Immature natural killer cell (primary cell): ENCODE data around the gene ARFGEF3. TPM values are rescaled to one million over a fixed set of nuclear protein-coding genes. Genes with fewer than 3 reads are reported as not detected.

ENCODE experiments used
- DNase-seq, 3 donors: peaks; one replicate each; pipeline ENCODE4 v3.0.0; 2022; ENCODE audit warnings: mixed read lengths in 1 of 3
- H3K27ac Mint-ChIP-seq, 6 donors: one replicate each; pipeline ENCODE4 v1.8.0; 2020; ENCODE audit warnings: mixed read lengths in 6 of 6, mild to moderate bottlenecking in 5 of 6, inconsistent platforms in 4 of 6, moderate library complexity in 3 of 6
- H3K27me3 Mint-ChIP-seq, 3 donors: one replicate each; pipeline ENCODE4 v1.8.0; 2020 to 2021; ENCODE audit warnings: low read depth in 3 of 3, mild to moderate bottlenecking in 3 of 3, mixed read lengths in 3 of 3, moderate library complexity in 3 of 3, inconsistent platforms in 1 of 3
- H3K36me3 Mint-ChIP-seq, 3 donors: one replicate each; pipeline ENCODE4 v1.8.0; 2020; ENCODE audit warnings: mixed read lengths in 3 of 3, inconsistent platforms in 2 of 3, mild to moderate bottlenecking in 2 of 3
- H3K4me1 Mint-ChIP-seq, 2 donors: one replicate each; pipeline ENCODE4 v1.8.0; 2020; ENCODE audit warnings: inconsistent platforms in 2 of 2, mild to moderate bottlenecking in 2 of 2, mixed read lengths in 2 of 2, moderate library complexity in 1 of 2
- H3K4me3 Mint-ChIP-seq, 5 donors: one replicate each; pipeline ENCODE4 v1.8.0; 2020; ENCODE audit warnings: mild to moderate bottlenecking in 5 of 5, mixed read lengths in 5 of 5, inconsistent platforms in 3 of 5, moderate library complexity in 3 of 5
- H3K9me3 Mint-ChIP-seq, 6 donors: one replicate each; pipeline ENCODE4 v1.8.0; 2020; ENCODE audit warnings: mild to moderate bottlenecking in 6 of 6, mixed read lengths in 6 of 6, inconsistent platforms in 4 of 6, moderate library complexity in 3 of 6
- polyA plus RNA-seq, 3 donors: library from polyadenylated mRNA; unstranded; fragments of 300-500 nt; fragmentation: Illumina TruSeq; gene quantifications; one replicate each; pipeline ENCODE4 v1.2.3, GENCODE V29; 2021

Gene ARFGEF3
- polyA plus RNA-seq, 3 donors from 2014 or later = 0.03 TPM; not detected in 2

DNA sequence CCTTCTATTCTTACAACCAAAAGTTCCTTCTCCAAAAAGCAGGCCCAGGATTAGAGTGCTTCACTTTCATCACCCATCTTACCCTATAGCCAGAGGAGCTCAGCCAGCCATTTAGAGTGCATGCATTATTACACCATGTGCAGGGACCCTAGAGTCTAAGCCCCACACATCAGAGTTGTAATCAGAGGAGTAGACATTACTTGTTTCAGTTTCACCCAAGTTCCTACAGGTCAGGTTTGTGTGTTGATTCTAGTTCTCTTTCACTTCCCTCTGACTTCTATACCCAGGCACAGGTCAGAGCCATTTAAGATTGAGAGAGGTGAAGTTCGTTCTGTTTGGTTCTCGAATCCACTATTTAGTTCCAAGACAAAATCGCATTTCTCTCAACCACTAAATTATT lies 16.3 kb upstream of the ARFGEF3 start:
- Mint-ChIP-seq H3K9me3 (peaks cover 0 to 2% (median 0%) of the 10 kb centered on the region in 6 donors), H3K27me3 (peaks cover 4 to 14% (median 8%) of the 10 kb centered on the region in 3 donors), H3K36me3 (no peaks in the 10 kb centered on the region), H3K27ac (no peak overlapping the region), H3K4me1 (no peaks in the 10 kb centered on the region), H3K4me3 (no peak overlapping the region)
- no peak for DNase-seq

- Mint-ChIP-seq H3K36me3 (no peaks in the 10 kb centered on the region), H3K27ac (no peak overlapping the region), H3K4me3 (no peak overlapping the region), H3K9me3 (peaks cover 0 to 2% (median 0%) of the 10 kb centered on the region in 6 donors), H3K4me1 (no peaks in the 10 kb centered on the region), H3K27me3 (peaks cover 4 to 14% (median 8%) of the 10 kb centered on the region in 3 donors)
- DNase-seq = no peak
Measured at GRCh38 chr6:138146544-138146943, 15.2 kb upstream of the ARFGEF3 start.

GRCh38 chr6:138155443-138155842 lies 6.3 kb upstream of the ARFGEF3 start:
- peaks cover 1 to 16% (median 3%) of the 10 kb centered on the region in 3 donors for H3K27me3 Mint-ChIP-seq
- no peak overlapping the region for H3K27ac Mint-ChIP-seq
- no peaks in the 10 kb centered on the region for H3K4me1 Mint-ChIP-seq

GRCh38 chr6:138157986-138158638 lies 3.6 kb upstream of the ARFGEF3 start:
- peaks cover 5 to 11% (median 8%) of the 10 kb centered on the region in 6 donors for H3K9me3 Mint-ChIP-seq
- no peak overlapping the region for H3K27ac Mint-ChIP-seq
- H3K4me3 Mint-ChIP-seq = no peak overlapping the region
- DNase-seq = no peak
- H3K4me1 Mint-ChIP-seq = peaks cover 10 to 16% of the 10 kb centered on the region in 2 donors
- H3K36me3 Mint-ChIP-seq = no peaks in the 10 kb centered on the region
- peaks cover 15 to 26% (median 17%) of the 10 kb centered on the region in 3 donors for H3K27me3 Mint-ChIP-seq

More at GRCh38 chr6:138155443-138155842, 6.3 kb upstream of the ARFGEF3 start:
- Mint-ChIP-seq H3K4me3 (no peak overlapping the region), H3K9me3 (peaks cover 6 to 14% (median 10%) of the 10 kb centered on the region in 6 donors), H3K36me3 (no peaks in the 10 kb centered on the region)
- no peak for DNase-seq

DNA sequence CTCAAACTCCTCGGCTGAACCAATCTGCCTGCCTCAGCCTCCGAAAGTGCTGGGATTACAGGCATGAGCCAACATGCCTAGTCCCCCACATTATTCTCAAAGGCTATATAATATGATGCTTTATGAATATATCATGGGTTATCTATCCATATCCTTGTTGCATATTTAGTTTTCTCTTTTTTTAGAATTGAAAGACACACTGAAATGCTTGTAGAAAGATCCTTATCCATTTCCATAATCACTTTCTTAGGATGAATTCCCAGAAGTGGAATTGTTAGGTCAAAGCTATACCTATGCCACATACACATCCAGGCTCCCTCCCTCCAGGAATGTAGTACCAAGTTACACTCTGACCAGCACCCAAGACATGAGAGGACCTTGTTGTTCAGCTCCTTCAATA lies 2.5 kb upstream of the ARFGEF3 start:
- peaks cover 0 to under 1% (median 0%) of the 10 kb centered on the region in 6 donors for H3K9me3 Mint-ChIP-seq
- H3K27me3 Mint-ChIP-seq = peaks cover 19 to 22% (median 20%) of the 10 kb centered on the region in 3 donors
- no peak for DNase-seq
- no peak overlapping the region for H3K4me3 Mint-ChIP-seq
- peaks cover 10 to 16% of the 10 kb centered on the region in 2 donors for H3K4me1 Mint-ChIP-seq
- H3K27ac Mint-ChIP-seq = no peak overlapping the region
- H3K36me3 Mint-ChIP-seq = no peaks in the 10 kb centered on the region

DNA sequence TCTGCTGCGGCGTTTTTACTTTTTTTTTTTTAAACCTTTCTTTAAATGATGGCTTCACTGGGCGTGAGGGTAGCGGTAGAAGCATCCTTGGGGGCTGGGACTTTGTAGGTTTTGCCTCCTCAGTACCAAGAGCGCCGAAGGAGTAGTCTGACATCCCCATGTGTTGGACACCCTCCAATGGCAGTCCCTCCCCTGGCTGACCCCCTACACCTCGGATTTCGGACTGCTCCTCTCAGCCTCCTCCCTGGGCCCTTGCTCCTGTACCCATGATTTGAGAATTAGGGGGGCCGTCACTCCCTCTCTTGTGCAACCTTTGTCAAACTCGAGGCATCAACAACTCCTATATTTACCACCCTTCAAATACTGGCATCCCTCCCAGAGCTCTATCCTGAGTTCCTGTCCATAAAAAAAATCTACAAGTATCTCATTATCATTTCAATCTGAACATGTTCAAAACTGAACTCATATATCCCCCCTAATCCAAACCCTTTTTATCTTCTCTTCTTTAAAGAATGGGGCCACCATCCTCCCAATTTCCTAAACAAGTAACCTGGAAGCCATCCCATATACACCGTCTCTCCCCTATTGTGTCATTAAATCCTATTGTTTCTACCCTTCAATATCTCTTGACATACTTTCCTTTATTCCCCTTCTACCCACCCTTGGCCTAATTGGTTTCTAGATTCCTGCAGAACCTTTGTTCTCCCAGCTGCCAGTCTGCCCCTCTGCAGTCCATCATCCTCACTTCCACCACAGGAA lies 1.2 kb upstream of the ARFGEF3 start:
- no peak for DNase-seq
- peaks cover 10 to 16% of the 10 kb centered on the region in 2 donors for H3K4me1 Mint-ChIP-seq
- H3K9me3 Mint-ChIP-seq = no peaks in the 10 kb centered on the region
- H3K27ac Mint-ChIP-seq = peak overlapping the region in 1 of 6 donors; percentile 62
- peaks cover 21 to 25% (median 25%) of the 10 kb centered on the region in 3 donors for H3K27me3 Mint-ChIP-seq
- peak overlapping the region; percentile 47 to 79 (median 67) for H3K4me3 Mint-ChIP-seq
- H3K36me3 Mint-ChIP-seq = no peaks in the 10 kb centered on the region

- no peaks in the 10 kb centered on the region for H3K36me3 Mint-ChIP-seq
- H3K27ac Mint-ChIP-seq = no peak overlapping the region
- H3K27me3 Mint-ChIP-seq = peaks cover 21 to 25% (median 25%) of the 10 kb centered on the region in 3 donors
- H3K9me3 Mint-ChIP-seq = no peaks in the 10 kb centered on the region
- peak in 1 of 3 donors; percentile 3 for DNase-seq
- peaks cover 10 to 16% of the 10 kb centered on the region in 2 donors for H3K4me1 Mint-ChIP-seq
- peak overlapping the region; percentile 47 to 79 (median 67) for H3K4me3 Mint-ChIP-seq
Measured at GRCh38 chr6:138161088-138161337, 726 bp upstream of the ARFGEF3 start.

- Mint-ChIP-seq H3K36me3 (no peaks in the 10 kb centered on the region), H3K27ac (no peak overlapping the region), H3K4me1 (peaks cover 10 to 16% of the 10 kb centered on the region in 2 donors), H3K27me3 (peaks cover 23 to 25% (median 23%) of the 10 kb centered on the region in 3 donors), H3K9me3 (no peaks in the 10 kb centered on the region), H3K4me3 (peak overlapping the region; percentile 57 to 83 (median 78))
- no peak for DNase-seq
Measured at GRCh38 chr6:138162111-138162954, 594 bp downstream of the ARFGEF3 start.

DNA sequence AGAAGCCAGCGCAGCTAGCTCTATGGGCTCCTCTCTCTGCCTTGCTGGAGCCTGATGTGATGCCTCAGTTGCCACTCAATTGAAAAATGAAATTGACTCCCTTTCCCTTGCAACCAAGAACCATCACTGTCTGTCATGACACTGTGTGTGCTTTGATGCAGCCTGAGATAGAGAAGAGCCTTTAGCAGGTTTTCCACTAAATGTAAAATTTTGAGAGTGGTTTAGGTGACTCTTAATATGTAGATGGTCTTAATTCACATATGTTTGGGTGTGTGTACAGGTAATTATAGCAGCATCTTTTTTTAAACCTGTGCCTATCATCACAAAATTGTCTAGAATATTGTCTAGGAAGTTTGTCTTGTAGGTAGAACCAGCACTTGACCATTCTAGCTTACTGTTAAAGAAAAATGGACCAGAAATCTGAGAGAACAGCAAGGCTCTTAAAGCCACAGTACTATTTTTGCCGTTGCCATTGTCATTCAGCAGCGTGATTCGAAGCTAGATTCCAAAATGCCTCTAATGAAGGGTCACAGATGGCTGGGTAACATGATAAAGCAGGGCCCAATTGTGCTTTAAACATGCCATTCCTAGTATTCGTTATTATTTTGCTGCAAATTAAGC lies 1.3 kb downstream of the ARFGEF3 start:
- peaks cover 10 to 16% of the 10 kb centered on the region in 2 donors for H3K4me1 Mint-ChIP-seq
- no peak overlapping the region for H3K27ac Mint-ChIP-seq
- no peaks in the 10 kb centered on the region for H3K9me3 Mint-ChIP-seq
- peaks cover 25 to 29% (median 27%) of the 10 kb centered on the region in 3 donors for H3K27me3 Mint-ChIP-seq
- H3K4me3 Mint-ChIP-seq = peak overlapping the region; percentile 57 to 83 (median 78)
- no peak for DNase-seq
- no peaks in the 10 kb centered on the region for H3K36me3 Mint-ChIP-seq

DNA sequence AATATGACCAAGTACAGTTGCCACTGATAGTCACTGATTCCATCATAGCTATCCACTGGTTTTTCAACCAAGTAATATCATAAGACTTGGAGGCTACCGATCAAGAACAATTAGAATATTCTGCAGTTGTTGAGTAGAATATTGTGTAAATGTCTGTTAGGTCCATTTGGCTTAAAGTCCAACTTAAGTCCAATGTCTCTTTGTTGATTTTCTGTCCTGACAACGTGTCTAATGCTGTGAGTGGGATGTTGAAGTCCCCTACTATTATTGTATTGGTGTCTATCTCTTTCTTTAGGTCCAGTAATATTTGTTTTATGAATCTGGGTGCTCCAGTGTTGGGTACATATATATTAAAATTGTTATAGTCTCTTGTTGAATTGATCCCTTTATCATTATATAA lies 13.9 kb downstream of the ARFGEF3 start:
- Mint-ChIP-seq H3K4me1 (no peaks in the 10 kb centered on the region), H3K9me3 (peaks cover 11 to 36% (median 21%) of the 10 kb centered on the region in 6 donors), H3K36me3 (peaks cover 0 to 9% (median 7%) of the 10 kb centered on the region in 3 donors), H3K4me3 (no peak overlapping the region), H3K27ac (no peak overlapping the region), H3K27me3 (peaks cover 0 to 13% (median 5%) of the 10 kb centered on the region in 3 donors)
- no peak for DNase-seq

- Mint-ChIP-seq H3K4me1 (no peaks in the 10 kb centered on the region), H3K36me3 (peaks cover 0 to 9% (median 7%) of the 10 kb centered on the region in 3 donors), H3K27ac (no peak overlapping the region), H3K9me3 (peaks cover 11 to 36% (median 21%) of the 10 kb centered on the region in 6 donors), H3K4me3 (no peak overlapping the region), H3K27me3 (peaks cover 0 to 20% (median 8%) of the 10 kb centered on the region in 3 donors)
- DNase-seq = no peak
Measured at GRCh38 chr6:138176652-138177232, 15.0 kb downstream of the ARFGEF3 start.

DNA sequence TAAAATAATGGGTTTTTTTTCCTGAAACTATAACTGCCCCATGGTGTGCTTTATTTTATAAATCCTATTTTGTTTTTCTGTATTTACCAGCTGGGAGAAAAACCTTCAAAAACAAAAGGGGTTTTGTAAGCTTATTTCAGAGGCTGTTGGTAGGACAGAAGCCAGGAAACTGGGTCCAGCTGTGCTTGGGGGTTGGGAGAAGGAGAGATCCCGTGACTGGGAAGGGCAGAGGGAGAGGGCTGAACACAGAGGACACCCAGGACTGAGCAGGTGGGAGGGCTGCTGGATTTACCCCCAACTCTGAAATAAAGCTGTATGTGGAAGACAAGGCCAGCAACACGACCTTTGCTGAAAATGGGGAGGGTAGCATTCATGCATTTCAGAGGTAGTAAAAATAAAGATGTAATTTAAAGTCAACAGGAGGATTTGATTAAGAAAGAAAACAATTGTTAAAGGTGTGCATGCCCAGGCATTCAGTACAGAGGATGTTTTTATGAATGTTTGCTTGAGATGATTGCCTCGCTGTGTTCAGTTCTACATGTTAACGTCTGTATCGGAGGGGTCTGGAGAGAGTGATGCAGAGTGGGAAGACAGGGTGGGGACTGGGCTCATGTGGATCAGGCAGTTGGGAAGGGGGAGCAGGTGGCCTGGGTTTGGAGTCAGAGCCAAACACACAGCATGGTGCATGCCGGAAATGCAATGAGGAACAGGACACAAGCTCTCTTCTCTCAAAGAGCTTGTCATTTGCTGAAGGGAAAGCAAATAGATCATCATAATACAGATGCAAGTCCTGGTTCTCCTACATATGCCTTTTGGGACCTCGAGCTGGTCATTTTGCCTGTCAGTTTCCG lies 21.4 kb downstream of the ARFGEF3 start:
- Mint-ChIP-seq H3K4me1 (no peaks in the 10 kb centered on the region), H3K27ac (no peak overlapping the region), H3K27me3 (peaks cover 0 to 24% (median 12%) of the 10 kb centered on the region in 3 donors), H3K9me3 (peaks cover 2 to 14% (median 5%) of the 10 kb centered on the region in 6 donors), H3K36me3 (peaks cover 0 to 4% (median 0%) of the 10 kb centered on the region in 3 donors), H3K4me3 (no peak overlapping the region)
- no peak for DNase-seq
